ENCODE data around the gene PACS2. TPM values are rescaled to one million over a fixed set of nuclear protein-coding genes. Genes with fewer than 3 reads are reported as not detected.

PACS2 gene
- total and polyA plus RNA-seq, 3 donors from 2014 or later = 99.2 to 174 (median 167) TPM

DNA sequence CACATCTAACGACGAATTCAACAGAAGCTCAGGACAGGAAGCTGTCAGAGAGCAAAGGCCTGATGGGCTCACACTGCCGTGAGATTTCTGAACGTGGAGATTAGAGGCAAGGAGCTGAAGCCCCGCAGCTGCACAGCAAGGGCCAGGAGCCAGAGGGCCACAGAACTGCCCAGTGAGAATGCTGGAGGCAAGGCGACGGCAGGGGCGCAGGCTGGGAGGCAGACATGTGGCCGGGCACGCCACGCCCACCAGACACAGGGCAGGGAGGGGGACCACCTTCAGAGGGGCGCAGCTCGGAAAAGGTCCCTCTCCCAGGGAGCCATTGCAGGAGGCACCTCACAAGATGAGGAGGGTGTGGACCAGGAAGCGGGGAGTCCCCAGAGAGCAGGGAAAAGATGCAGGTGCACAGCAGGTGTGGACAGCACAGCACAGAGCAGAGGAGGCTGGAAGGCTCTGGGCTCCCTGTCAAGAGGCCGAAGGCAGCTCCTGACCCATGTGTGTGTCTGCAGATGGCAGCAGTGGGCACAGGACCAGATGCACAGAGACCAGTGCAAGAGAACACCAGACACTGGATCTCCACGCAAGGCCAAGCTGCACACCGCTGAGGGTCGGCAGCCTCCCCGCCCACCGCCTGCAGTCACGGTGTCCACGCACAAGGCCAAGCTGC, 43.2 kb upstream of the PACS2 start:
- 85 to 89% methylated on average over 15 to 22 of the region's 22 CpGs for WGBS, 2 donors
- no peaks in the 10 kb centered on the region for H3K36me3 ChIP-seq (ENCODE audit: low read depth, missing control alignments)
- H3K4me3 ChIP-seq = no peak overlapping the region
- TF ChIP-seq POLR2A (IDR thresholded peaks at IDR 0.05) = no peak
- TF ChIP-seq, protein P1, sequence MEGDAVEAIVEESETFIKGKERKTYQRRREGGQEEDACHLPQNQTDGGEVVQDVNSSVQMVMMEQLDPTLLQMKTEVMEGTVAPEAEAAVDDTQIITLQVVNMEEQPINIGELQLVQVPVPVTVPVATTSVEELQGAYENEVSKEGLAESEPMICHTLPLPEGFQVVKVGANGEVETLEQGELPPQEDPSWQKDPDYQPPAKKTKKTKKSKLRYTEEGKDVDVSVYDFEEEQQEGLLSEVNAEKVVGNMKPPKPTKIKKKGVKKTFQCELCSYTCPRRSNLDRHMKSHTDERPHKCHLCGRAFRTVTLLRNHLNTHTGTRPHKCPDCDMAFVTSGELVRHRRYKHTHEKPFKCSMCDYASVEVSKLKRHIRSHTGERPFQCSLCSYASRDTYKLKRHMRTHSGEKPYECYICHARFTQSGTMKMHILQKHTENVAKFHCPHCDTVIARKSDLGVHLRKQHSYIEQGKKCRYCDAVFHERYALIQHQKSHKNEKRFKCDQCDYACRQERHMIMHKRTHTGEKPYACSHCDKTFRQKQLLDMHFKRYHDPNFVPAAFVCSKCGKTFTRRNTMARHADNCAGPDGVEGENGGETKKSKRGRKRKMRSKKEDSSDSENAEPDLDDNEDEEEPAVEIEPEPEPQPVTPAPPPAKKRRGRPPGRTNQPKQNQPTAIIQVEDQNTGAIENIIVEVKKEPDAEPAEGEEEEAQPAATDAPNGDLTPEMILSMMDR (IDR thresholded peaks at IDR 0.05) = no peak
- DNase-seq = no peak
- no peak overlapping the region for H3K27ac ChIP-seq
- H3K4me1 ChIP-seq = no peaks in the 10 kb centered on the region
- intact Hi-C loops (cut with DNase I; ENCODE audit: low total_unique reads) = no loop called here
- no peaks in the 10 kb centered on the region for H3K9me3 ChIP-seq
- H3K27me3 ChIP-seq = no peaks in the 10 kb centered on the region

DNA sequence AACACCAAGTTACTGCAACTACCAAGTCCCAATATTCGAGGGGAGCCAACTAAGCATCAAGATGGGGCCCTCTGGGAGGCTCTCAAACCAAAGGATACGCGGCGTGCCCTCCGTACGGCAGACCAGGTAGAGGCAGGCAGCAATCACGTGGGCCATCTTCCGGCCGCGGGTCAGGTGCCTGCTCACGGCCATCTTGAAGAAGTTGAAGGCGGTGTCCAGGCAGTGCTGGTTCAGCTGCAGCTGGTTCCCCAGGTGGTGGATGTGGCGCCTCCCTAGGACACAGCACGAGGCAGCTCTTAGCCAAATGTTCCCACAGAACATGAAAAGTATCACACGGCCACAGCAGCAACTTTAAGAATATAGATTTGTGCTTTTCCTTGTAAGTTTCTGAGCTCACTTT, 41.9 kb upstream of the PACS2 start:
- TF ChIP-seq, protein P1 (IDR thresholded peaks at IDR 0.05) = no peak
- no peak for TF ChIP-seq POLR2A (IDR thresholded peaks at IDR 0.05)
- intact Hi-C loops (cut with DNase I; ENCODE audit: low total_unique reads) = no loop called here
- no peaks in the 10 kb centered on the region for H3K4me1 ChIP-seq
- no peak for DNase-seq
- H3K9me3 ChIP-seq = no peaks in the 10 kb centered on the region
- WGBS, 2 donors = 88 to 92% methylated on average over 15 of the region's 15 CpGs
- H3K27me3 ChIP-seq = no peaks in the 10 kb centered on the region
- H3K36me3 ChIP-seq (ENCODE audit: low read depth, missing control alignments) = no peaks in the 10 kb centered on the region
- no peak overlapping the region for H3K4me3 ChIP-seq
- H3K27ac ChIP-seq = no peak overlapping the region

DNA sequence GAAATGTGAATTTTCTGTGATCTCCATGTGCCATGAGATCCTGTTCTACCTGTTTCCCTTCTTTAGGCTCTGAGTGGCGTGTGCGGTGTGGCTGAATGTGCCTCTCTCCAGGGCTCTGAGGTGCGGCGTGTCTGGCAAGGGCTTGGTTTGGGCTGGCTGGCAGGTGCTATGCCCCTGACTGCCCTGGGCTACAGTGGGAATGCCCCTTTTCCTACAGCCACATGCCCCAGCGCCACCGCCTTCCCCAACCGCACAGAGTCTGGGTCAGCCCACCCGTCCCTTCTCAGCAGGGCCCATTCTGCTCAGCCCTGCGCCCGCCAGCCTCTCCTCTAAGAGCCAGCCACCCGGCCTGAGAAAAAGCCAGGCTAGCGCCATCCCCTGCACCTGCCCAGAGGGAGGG, 41.5 kb upstream of the PACS2 start:
- DNase-seq = no peak
- Histone ChIP-seq H3K27ac (no peak overlapping the region), H3K27me3 (no peaks in the 10 kb centered on the region), H3K4me3 (no peak overlapping the region), H3K4me1 (no peaks in the 10 kb centered on the region), H3K9me3 (no peaks in the 10 kb centered on the region), H3K36me3 (ENCODE audit: low read depth, missing control alignments) (no peaks in the 10 kb centered on the region)
- no peak for TF ChIP-seq POLR2A (IDR thresholded peaks at IDR 0.05)
- TF ChIP-seq, protein P1 (IDR thresholded peaks at IDR 0.05) = no peak
- intact Hi-C loops (cut with DNase I; ENCODE audit: low total_unique reads) = no loop called here
- WGBS, 2 donors = 87 to 91% methylated on average over 11 to 12 of the region's 12 CpGs

DNA sequence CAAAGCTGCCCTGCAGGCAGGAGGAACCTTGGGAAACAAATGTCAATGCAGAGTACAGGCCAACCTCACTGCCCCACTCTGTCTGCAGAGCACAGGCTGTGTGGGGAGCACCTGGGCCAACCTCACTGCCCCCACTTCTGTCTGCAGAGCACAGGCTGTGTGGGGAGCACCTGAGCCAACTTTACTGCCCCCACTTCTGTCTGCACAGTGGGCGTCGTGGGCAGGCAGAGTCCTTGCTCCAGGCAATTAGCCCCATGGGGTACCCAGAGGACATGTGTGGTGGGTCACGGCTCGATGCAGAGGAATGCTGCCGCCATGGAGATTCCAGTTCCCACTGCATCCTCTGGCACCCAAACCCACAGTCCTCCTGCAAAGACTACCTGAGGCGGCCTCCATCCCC, 39.9 kb upstream of the PACS2 start:
- TF ChIP-seq POLR2A (IDR thresholded peaks at IDR 0.05) = no peak
- TF ChIP-seq, protein P1 (IDR thresholded peaks at IDR 0.05) = no peak
- no peak for DNase-seq
- H3K36me3 ChIP-seq (ENCODE audit: low read depth, missing control alignments) = no peaks in the 10 kb centered on the region
- 90 to 95% methylated on average over 6 of the region's 6 CpGs for WGBS, 2 donors
- no peaks in the 10 kb centered on the region for H3K27me3 ChIP-seq
- no peak overlapping the region for H3K27ac ChIP-seq
- intact Hi-C loops (cut with DNase I; ENCODE audit: low total_unique reads) = no loop called here
- H3K4me1 ChIP-seq = no peaks in the 10 kb centered on the region
- no peak overlapping the region for H3K4me3 ChIP-seq
- H3K9me3 ChIP-seq = no peaks in the 10 kb centered on the region

Data from testis (tissue), 3 donors.